Measurements from ENCODE around the gene SOX18.

SOX18 gene

DNA sequence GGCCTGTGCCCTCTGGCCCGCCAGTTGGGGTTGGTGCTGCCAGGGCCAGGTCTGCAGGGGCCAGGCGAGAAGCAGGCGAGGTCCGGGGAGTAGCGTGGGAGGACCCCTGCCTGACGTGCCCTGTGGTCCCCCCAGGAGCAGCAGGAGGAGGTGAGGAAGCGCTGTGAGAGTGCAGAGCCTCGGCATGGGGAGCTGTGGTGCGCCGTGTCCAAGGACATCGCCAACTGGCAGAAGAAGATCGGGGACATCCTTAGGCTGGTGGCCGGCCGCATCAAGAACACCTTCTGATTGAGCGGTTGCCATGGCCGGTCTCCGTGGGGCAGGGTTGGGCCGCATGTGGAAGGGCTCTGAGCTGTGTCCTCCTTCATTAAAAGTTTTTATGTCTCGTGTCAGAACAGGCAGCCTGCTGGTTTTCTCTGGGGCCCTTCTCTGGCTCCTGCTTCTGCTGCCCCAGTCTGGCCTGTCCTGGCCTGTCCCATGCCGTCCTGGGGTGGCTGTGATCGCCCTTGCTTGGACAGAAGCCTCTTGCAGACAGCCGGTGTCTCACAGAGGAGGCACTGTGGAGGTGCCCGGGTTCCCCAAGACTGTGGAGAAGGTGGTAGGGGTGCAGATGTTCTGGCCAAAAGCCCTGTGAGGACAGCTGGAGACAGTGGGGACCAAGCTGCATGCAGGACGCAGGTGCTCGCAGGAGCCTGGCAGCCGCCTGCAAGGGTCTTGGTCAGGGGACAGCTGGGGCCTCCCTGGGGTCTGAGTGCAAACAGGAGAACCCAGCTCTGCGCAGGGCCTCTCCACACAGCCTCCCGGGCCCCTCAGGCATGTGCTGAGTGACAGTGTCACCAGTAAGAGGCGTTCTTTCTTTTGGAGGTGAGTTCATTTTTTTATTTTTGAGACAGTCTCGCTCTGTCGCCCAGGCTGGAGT, 16.5 kb downstream of the SOX18 start:
- Histone ChIP-seq H3K4me1 (peaks cover 33% of the 10 kb centered on the region), H3K9me3 (no peaks in the 10 kb centered on the region), H3K27me3 (no peaks in the 10 kb centered on the region), H3K36me3 (peaks cover 57% of the 10 kb centered on the region), H3K4me3 (ENCODE audit: low read depth, low read length) (no peak overlapping the region)
- DNase-seq, result no peak
- no peak for TF ChIP-seq CTCF (IDR thresholded peaks at IDR 0.05; ENCODE audit: low read depth, low read length)

- no peak for DNase-seq
- H3K4me3 ChIP-seq (ENCODE audit: low read depth, low read length), result no peak overlapping the region
- H3K9me3 ChIP-seq, result no peaks in the 10 kb centered on the region
- no peaks in the 10 kb centered on the region for H3K27me3 ChIP-seq
- H3K36me3 ChIP-seq, result peaks cover 68% of the 10 kb centered on the region
- peaks cover 25% of the 10 kb centered on the region for H3K4me1 ChIP-seq
- no peak for TF ChIP-seq CTCF (IDR thresholded peaks at IDR 0.05; ENCODE audit: low read depth, low read length)
Measured at GRCh38 chr20:64031822-64032314, 17.6 kb downstream of the SOX18 start.

GRCh38 chr20:64030371-64031134, 18.9 kb downstream of the SOX18 start:
- H3K9me3 ChIP-seq, result no peaks in the 10 kb centered on the region
- DNase-seq, result no peak
- H3K27me3 ChIP-seq, result no peaks in the 10 kb centered on the region
- H3K4me3 ChIP-seq (ENCODE audit: low read depth, low read length), result no peak overlapping the region
- TF ChIP-seq CTCF (IDR thresholded peaks at IDR 0.05; ENCODE audit: low read depth, low read length), result no peak
- H3K4me1 ChIP-seq, result peaks cover 12% of the 10 kb centered on the region
- peaks cover 80% of the 10 kb centered on the region for H3K36me3 ChIP-seq

DNA sequence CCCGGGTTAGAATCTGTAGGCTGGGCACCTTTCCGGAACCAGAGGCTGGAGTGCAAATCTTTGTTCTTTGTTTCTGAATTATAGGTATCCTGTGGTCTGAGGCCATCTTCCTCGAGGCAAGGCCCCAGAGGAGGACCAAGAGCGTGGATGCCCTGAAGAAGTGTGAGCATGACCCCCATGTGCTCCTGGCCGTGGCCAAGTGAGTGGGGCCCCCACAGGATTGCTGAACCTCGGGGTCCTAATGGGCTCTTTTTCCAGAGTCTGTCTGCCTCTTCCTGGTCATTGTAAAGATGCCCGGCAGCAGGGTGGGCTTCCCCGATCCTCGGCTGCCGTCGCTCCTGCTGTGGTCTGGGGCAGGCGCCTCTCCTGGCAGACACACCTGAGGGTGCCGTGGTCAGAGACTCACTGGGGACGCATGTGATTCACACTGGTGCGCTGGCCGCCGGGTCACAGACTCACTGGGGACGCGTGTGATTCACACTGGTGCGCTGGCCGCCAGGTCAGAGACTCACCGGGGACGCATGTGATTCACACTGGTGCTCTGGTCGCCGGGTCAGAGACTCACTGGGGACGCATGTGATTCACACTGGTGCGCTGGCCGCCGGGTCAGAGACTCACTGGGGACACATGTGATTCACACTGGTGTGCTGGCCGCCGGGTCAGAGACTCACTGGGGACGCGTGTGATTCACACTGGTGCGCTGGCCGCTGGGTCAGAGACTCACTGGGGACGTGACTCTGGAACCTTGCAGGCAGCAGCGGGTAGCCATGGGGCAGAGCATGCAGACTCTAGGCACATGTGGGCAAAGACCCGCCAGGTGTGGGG, 19.9 kb downstream of the SOX18 start:
- no peaks in the 10 kb centered on the region for H3K9me3 ChIP-seq
- no peak for DNase-seq
- no peaks in the 10 kb centered on the region for H3K27me3 ChIP-seq
- peaks cover 83% of the 10 kb centered on the region for H3K36me3 ChIP-seq
- no peak overlapping the region for H3K4me3 ChIP-seq (ENCODE audit: low read depth, low read length)
- peaks cover 5% of the 10 kb centered on the region; the same call in 1 of the 2 replicates for H3K4me1 ChIP-seq
- no peak for TF ChIP-seq CTCF (IDR thresholded peaks at IDR 0.05; ENCODE audit: low read depth, low read length)

- no peak overlapping the region for H3K4me3 ChIP-seq (ENCODE audit: low read depth, low read length)
- H3K9me3 ChIP-seq, result no peaks in the 10 kb centered on the region
- DNase-seq, result peak; percentile 64
- H3K27me3 ChIP-seq, result no peaks in the 10 kb centered on the region
- no peak for TF ChIP-seq CTCF (IDR thresholded peaks at IDR 0.05; ENCODE audit: low read depth, low read length)
- peaks cover 5% of the 10 kb centered on the region; the same call in 1 of the 2 replicates for H3K4me1 ChIP-seq
- H3K36me3 ChIP-seq, result peaks cover 84% of the 10 kb centered on the region
Measured at GRCh38 chr20:64027981-64028685, 21.3 kb downstream of the SOX18 start.
